HG02610 (cell line): ENCODE data around the gene PGRMC2.
"Not testable (repeated sequence)": the region's sequence is repeated elsewhere in the genome, so short reads cannot be mapped to it uniquely, and the experiment has no call there.

Source experiments
- ATAC-seq: cut with Tn5 transposase; IDR thresholded peaks from one replicate; pipeline ENCODE4 v1.9.1; 2021; ENCODE audit warnings: mild to moderate bottlenecking, moderate library complexity; ENCODE audit not compliant: unreplicated experiment

Gene PGRMC2

DNA sequence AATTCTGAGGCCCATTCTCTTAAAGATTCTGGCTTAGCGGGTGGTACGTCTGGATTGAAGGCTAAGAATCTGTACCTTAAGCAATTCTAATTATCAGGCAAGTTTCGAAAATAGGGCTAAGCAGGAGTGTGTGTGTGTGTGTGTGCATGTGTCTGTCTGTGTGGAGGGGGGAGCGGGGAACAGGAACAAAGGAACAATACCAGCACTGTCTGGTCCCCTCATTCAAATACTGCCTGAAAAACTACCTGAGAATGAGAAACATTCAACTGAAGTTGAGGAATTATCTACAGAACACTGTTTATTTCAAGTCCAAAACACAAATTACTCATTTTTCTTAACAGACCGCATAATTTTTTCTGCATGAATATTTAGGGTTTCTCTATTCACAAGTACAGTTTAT lies 18.6 kb downstream of the PGRMC2 start:
- no peak for ATAC-seq

DNA sequence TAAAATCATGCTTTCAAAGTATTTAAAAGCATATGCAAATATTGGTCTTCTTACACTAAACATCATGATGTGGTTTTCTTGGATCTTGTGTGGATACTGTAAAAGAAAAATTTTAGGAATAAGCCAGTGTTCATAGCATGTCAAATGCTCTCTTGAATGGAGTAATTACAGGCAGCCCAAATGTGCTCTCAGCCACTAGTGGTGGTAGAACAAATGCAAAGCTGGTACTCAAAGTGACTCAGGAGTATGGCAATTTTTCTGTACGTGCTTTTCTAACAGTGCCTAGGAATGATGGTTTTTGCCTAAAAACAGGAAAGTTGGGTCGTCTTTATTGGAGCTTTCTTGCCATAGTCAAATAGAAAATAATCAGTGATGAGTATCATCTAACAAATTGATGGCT lies 19.9 kb downstream of the PGRMC2 start:
- ATAC-seq: no peak

DNA sequence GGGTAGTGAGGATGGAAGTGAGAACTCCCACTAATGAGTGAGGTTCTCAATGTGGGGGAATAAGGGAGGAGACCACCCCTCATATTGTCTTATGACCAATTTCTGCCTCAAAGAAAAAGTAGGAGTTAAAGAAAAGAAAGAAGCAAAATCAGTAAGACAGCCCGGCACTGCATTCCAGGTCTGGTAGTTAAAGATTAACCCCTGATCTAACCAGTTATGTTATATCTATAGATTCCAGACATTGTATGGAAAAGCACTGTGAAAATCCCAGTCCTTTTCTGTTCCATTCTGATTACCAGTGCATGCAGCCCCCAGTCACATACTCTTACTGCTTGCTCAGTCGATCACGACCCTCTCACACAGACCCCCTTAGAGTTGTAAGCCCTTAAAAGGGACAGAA lies 20.4 kb downstream of the PGRMC2 start:
- ATAC-seq: not testable (repeated sequence)

DNA sequence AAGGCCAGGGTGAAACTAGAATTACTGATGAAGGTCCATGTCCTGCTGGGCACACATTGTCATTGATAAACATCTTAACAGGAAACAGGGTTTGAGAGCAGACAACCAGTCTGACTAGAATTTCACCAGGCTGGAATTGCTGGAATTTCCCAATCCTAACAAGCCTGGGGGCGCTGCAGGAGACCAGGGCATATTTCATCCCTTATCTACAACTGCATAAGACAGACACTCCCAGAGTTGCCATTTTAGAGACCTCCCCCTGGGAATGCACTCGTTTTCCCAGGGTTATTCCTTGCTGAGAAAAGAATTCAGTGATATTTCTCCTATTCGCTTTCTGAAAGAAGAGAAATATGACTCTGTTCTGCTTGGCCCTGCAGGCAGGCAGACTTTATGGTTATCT lies 22.1 kb downstream of the PGRMC2 start:
- ATAC-seq: not testable (repeated sequence)

DNA sequence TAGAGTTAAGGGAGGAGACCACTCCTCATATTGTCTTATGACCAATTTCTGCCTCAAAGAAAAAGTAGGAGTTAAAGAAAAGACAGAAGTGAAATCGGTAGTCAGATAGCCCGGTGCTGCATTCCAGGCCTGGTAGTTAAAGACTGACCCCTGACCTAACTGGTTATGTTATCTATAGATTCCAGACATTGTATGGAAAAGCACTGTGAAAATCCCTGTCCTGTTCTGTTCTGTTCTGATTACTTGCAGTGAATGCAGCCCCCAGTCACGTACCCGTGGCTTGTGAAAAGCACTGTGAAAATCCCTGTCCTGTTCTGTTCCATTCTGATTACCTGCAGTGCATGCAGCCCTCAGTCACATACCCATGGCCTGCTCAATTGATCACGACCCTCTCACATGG lies 27.7 kb downstream of the PGRMC2 start:
- not testable (repeated sequence) for ATAC-seq

DNA sequence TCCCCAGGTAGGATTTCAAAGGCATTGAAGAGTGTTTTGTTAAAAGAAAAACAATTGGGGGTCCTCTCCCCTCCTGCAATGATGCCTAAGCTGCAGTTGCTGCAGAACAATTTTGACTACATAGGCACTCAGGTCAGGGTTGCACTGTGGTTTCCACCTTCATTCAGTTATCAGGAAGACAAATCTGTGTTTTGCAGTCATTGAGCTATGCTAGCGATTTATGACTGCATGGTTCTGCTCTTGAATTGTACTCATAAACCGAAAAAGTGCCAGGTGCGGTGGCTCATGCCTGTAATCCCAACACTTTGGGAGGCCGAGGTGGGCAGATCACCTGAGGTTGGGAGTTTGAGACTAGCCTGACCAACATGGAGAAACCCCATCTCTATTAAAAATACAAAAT lies 29.4 kb downstream of the PGRMC2 start:
- not testable (repeated sequence) for ATAC-seq

DNA sequence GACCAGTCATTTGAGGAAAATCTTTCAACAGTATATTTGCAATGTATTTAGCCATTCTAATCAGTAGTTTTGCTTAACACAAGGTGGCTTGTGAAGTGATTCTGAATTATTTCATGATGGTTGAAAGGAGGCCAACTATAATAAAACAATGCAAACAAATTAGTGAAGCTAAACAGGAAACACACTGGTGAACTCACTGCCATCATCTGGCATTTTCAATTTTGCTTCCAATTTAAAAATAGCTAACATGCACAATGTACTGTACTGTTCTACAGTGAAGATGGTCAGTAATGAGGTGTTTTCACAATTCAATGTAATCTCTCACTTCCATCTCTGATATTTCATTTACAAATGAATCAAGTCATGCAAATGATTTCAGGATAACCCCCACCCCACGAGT lies 31.1 kb downstream of the PGRMC2 start:
- ATAC-seq: no peak

DNA sequence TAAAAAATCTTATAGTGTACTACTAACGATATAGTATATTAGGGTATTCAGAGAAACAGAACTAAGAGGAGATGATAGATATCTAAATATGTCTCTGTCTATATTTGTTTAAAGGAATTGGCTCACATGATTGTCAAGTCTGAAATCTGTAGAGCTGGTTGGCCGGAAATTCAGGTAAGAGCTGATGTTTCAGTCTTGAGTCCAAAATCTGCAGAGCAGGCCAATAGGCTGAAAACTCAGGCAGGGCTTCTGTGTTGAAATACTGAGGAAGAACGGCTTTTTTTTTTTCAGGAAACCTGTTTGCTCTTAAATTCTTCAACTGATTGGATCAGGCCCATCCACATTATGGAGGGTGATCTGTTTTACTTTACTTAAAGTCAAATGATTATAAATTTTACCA lies 31.7 kb downstream of the PGRMC2 start:
- ATAC-seq: no peak

DNA sequence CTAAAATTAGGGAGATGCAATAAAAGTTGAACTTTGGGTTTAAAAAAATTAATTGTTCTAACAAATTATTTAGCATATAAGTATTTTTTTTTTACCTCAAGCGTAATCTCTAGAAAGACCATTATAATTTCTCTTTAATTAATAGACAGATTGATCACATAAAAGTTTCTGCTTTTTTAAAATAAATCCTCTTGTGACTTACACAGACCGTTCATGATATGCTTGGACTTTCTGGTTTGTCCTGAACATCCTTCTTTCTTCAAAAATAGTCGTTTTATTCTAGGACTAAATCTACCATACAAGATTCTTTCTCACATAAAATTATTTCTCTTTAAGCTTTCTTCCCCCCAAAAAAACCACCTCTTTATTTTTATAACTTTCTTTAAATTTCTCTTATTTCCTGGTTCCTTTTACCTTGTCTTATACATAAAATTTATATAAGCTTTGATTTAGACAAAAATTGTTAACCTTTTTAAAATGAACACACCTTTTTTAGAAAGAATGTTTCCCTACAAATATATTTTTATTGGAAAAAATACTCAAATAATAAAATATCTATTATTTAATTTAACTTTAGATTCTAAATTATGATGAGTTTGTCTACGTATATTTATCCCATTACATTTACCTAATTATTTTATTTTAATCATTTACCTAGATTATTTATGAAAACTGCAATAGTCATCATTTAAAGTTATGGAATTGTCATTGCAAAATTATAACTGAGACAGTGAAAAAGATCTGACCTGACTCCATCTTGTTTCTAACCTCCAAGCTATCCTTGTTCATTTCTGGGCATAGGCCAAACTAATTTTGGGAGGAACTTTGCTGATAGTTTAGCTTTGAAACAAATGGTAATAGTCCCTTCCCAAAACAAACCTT lies 37.6 kb downstream of the PGRMC2 start:
- no peak for ATAC-seq

DNA sequence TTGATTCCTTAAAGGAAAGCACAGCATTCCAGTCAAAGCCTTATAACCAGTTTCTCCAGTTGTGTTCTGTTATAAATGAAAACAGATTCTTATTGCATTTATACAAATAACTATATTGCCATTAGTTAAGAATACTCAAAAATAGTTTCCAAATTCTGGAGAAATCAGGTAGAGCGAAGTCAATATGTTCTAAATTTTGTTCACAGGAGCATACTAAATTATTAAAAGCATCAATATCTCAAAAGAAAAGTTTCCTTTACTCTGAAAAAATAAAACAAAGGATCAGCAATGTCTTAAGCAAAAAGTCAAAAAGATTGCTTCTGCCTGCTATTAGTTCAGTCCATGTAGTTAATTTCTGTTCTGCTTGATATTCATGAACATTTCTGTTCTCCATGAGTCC lies 39.7 kb downstream of the PGRMC2 start:
- ATAC-seq: no peak

DNA sequence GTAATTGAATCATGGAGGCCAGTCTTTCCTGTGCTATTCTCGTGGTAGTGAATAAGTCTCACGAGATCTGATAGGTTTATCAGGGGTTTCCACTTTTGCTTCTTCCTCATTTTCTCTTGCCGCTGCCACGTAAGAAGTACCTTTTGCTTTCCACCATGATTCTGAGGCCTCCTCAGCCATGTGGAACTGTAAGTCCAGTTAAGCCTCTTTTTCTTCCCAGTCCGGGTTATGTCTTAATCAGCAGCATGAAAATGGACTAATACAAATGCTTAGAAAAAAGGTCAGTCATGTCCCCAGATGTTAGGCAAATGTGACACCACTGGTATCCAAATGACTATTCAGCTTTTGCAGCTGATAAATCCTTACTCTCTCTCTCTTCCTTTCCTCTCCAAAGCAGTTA lies 42.2 kb downstream of the PGRMC2 start:
- not testable (repeated sequence) for ATAC-seq

DNA sequence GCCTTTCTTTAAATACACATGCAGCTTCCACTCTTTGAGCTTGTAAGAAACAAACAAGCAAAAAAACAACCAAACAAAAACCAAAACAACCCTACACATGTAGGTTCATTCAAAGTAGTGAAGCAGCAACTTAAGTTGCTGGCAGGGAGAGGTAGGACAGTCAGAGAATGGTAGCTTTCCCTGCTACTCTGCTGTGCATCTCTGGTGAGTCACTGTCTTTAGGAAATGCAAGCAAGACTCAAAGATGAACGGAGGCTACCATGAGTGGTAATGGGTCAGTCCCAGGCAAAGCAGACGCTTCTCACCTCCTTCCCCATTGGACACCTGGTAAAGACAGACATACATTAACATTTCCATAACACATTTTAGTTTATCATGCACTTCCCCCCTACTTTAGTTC lies 43.2 kb downstream of the PGRMC2 start:
- no peak for ATAC-seq

DNA sequence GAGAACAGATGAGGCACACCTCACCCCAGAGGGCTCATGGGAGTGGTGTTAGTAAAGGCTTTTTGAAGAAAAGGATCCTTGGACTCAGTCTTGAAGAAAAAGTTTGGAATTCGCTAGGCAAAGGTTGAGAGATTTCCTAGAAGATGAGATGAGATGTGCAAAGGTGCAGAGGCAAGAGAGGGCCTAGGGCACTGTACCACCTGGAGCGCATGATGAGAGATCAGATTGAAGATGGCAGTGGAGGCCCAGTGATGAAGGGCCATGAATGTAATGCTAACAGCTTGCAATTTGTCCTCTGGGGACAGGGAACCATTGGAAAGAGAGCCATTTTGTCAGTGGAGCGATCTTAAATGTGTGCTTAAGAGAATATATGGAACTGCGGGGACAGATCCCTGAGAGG lies 45.0 kb downstream of the PGRMC2 start:
- no peak for ATAC-seq

DNA sequence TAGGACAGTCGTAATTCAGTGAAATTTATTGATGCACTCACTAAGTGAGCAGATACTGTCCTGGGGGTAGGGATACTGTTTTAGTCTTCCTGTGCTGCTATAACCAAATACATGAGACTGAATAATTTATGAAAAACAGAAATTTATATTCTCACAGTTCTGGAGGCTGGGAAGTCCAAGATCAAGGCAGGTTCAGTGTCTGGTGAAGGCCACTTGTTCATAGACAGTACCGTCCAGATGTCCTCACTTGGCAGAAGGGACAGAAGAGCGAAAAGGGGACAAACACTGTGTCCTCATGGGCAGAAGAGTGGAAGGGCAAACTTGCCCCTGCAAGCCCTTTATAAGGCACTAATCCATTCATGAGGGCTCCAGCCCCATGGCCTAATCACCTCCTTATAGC lies 45.6 kb downstream of the PGRMC2 start:
- no peak for ATAC-seq

DNA sequence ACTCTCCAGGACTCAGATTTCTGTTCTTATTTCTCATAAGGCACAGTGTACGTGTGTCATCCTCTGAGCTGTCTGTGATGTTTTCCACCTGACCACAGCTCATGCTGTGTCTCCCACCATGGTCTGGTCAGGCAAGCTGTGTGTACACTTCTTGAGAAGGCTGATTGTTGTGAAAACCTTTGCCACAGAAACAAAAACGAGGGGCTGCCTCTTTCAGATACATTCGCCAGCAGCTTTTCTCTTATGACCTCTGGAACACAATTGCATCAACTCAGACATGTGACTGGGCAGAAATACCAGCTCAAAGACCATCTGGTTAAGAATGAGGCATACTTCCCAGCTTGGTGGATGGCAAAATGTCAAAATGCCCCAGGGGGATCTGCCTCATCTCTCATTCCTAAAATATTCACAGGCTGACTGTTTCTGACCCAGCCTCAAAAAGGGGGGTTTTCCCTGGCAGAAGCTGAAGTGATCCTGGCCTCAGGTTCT lies 46.1 kb downstream of the PGRMC2 start:
- no peak for ATAC-seq

DNA sequence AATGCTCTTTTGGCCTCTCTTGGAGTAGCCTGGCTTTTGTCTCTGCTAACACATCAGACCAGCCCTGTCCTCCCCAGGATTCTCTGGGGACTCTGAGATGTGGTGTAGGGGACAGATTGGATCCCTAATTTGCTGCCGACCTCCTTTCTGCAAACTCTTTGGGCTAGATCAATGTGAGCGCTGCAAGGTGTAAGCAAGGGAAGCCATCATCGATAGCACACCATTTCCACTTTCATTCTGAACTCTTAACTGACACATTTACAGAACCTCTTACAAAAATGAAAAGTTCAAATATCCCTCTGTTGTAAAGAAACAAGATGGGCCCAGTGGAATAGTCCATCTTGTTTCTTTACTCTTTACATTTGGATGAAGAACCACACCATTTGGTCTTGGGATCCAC lies 46.6 kb downstream of the PGRMC2 start:
- no peak for ATAC-seq

DNA sequence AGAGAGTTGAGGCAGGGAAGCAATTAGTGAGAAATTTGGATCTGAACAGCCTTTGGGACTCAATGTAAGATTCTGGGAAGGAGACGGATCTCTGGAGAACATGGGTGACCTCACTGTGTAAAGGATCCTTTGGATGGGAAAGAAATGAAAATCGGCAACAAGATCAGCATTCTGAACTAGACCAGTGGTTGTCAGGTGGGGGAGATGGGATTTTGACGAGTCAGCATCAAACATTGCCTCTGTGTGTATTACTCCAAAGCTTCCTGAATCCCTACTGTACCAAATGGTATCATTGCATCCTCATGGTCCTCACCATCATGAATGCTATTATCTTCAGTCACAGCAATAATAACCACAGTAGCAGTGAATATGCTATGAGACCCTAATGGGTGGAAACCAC lies 52.8 kb downstream of the PGRMC2 start:
- no peak for ATAC-seq

DNA sequence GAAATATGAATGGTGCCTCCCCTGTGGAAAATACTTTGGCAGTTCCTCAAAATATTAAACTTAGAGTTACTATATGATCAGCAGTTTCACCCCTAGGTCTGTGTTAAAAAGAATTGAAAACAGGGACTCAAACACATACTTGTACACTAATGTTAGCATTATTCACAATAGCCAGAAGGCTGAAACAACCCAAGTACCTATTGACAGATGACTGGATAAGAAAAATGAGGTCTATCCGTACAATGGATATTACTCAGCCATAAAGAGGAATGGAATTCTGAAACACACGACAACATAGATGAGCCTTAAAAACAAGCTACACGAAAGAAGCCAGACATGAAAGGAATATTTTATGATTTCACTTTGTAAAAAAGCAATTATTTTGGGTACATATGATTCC lies 54.9 kb downstream of the PGRMC2 start:
- ATAC-seq: no peak

DNA sequence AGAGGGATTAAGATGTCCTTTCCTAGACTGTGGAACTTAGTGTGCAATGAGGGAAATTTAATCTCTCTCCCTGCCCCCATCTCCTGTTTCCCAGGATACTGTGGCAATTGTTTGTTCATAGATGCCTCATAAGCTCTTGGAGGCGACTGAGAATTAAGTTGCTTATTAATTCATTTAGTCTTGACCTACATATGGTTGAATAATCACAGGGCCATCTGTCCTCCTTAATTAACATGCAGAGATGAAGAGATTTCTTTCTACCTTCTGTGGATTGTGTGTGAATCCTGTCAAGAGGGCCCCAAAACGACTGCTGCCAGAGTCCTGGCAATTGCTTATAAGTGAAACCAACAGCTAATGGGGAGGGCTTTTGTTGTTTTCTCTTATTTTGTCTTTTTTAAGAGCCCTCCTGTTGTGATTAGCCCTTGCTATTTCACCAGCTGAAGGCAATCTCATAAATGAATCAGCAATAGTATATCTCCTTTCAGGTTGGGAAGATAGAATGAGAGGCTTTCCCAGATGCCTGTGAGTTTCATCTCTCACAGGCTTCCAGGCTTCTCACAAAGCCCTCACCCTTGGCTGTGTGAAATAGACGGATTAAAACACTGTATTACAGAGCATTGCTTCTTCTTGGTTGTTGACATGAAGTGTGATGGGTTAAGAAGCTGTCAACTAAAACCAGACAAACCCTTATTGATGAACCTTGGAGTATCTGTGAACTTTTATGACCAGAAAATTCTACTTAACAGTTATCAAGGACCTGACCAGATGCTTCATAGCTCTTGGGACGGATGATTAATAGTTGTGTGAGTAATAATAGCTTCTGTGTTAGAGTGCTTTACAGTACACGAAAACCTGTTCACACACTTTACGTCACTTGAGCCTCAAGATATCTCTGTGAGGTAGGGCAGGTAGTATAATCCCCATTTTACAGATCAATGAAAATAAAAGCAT lies 58.5 kb downstream of the PGRMC2 start:
- no peak for ATAC-seq

DNA sequence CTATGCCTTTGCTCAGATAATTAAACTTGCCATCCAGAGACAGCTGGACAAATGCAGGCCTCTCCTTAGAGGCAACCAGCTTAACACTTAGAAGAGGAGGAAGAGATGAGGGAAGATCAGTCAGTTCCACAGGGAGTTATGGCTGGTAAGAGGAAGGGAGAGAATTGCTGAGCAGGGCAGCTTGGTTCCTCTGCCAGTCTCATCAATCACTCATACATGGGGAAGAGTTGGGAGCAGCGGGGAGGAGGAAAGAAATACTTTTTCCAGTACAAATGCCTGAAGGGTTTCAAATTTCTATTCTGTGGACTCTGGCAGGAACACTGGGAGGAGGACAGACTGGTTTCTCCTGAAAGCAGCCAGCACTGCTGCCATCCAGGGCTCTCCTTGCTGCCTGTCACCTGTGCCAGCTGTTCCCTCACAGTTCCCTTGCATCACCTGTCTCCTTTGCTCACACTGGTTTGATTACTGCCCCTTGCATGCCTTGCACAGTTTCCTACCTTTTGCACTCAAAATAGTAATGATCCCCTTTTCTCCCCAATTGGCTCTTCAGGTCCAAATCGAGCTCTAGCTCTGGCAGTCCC lies 59.5 kb downstream of the PGRMC2 start:
- no peak for ATAC-seq

DNA sequence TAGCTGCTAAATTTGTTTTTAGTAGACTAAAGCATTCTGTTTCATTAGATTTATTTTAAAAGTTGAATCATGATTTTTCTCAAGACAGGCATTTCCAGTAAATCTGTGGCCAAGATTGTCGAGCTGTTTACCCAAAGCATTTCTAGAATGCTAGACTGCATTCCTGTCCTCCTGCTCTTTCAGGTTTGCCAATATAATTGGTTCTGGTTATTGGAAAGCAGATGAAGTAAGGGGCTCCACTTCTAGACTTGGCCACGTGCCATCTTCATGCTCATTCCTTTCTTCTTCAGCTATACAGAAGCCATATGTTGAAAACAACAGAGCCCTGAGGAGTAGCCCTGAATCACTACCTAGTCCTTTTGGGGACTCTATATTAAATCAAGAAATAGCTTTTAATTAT lies 62.5 kb downstream of the PGRMC2 start:
- no peak for ATAC-seq
